Endothelial cell of hepatic sinusoid (primary cell): ENCODE measurements around the gene ZNF524.
"Not testable (repeated sequence)": the region's sequence is repeated elsewhere in the genome, so short reads cannot be mapped to it uniquely, and the experiment has no call there.

Experiments
- in situ Hi-C: cut with HindIII; loops from 2 replicates; pipeline ENCODE4 v1.10.0; 2017; ENCODE audit warnings: low sequenced_read_pairs

ZNF524 gene

GRCh38 chr19:55581145-55581822 lies 18.8 kb upstream of the ZNF524 start:
- in situ Hi-C loops: no loop called here

- in situ Hi-C loops: no loop called here
Observed at GRCh38 chr19:55581823-55582223, 18.3 kb upstream of the ZNF524 start.

GRCh38 chr19:55582284-55582683 lies 17.8 kb upstream of the ZNF524 start:
- in situ Hi-C loops: not testable (repeated sequence)

GRCh38 chr19:55583897-55584296 lies 16.2 kb upstream of the ZNF524 start:
- in situ Hi-C loops: not testable (repeated sequence)

GRCh38 chr19:55584871-55585270 lies 15.2 kb upstream of the ZNF524 start:
- in situ Hi-C loops: no loop called here

- in situ Hi-C loops: no loop called here
Observed at GRCh38 chr19:55585658-55586339, 14.3 kb upstream of the ZNF524 start.

GRCh38 chr19:55586976-55587668 lies 13.0 kb upstream of the ZNF524 start:
- in situ Hi-C loops: no loop called here

- in situ Hi-C loops: no loop called here
Observed at GRCh38 chr19:55588738-55589137, 11.3 kb upstream of the ZNF524 start.

- in situ Hi-C loops: no loop called here
Observed at GRCh38 chr19:55590109-55590508, 10.0 kb upstream of the ZNF524 start.

- in situ Hi-C loops: no loop called here
Observed at GRCh38 chr19:55590617-55591016, 9.5 kb upstream of the ZNF524 start.

- in situ Hi-C loops: no loop called here
Observed at GRCh38 chr19:55591555-55591954, 8.5 kb upstream of the ZNF524 start.

- in situ Hi-C loops: no loop called here
Observed at GRCh38 chr19:55592391-55593090, 7.5 kb upstream of the ZNF524 start.

GRCh38 chr19:55593096-55593772 lies 6.9 kb upstream of the ZNF524 start:
- in situ Hi-C loops: no loop called here

- in situ Hi-C loops: no loop called here
Observed at GRCh38 chr19:55594996-55595545, 5.0 kb upstream of the ZNF524 start.

GRCh38 chr19:55596304-55596703 lies 3.8 kb upstream of the ZNF524 start:
- in situ Hi-C loops: no loop called here

GRCh38 chr19:55597501-55597921 lies 2.6 kb upstream of the ZNF524 start:
- in situ Hi-C loops: no loop called here

- in situ Hi-C loops: no loop called here
Observed at GRCh38 chr19:55598034-55598433, 2.1 kb upstream of the ZNF524 start.

GRCh38 chr19:55598719-55599467 lies 1.2 kb upstream of the ZNF524 start:
- in situ Hi-C loops: no loop called here

- in situ Hi-C loops: no loop called here
Observed at GRCh38 chr19:55599468-55599841, 633 bp upstream of the ZNF524 start, which contains the start of gene FIZ1. FIZ1 (minus strand) TSS chr19:55599517; CDS start chr19:55597865, 1,652 bp downstream.

GRCh38 chr19:55600662-55601028 lies 557 bp downstream of the ZNF524 start:
- in situ Hi-C loops: no loop called here
